GM21526 (cell line): ENCODE measurements around the gene ESR2.
A peak's percentile ranks its signal among the peaks of the same experiment; 100 is the strongest.

Experiments
- ATAC-seq: cut with Tn5 transposase; IDR thresholded peaks from one replicate; pipeline ENCODE4 v1.9.1; 2021; ENCODE audit warnings: moderate library complexity; ENCODE audit not compliant: unreplicated experiment, low FRiP score

Gene ESR2

GRCh38 chr14:64272019-64272418 is 22.2 kb downstream of the ESR2 start:
- no peak for ATAC-seq

- no peak for ATAC-seq
These were observed 27.9 kb downstream of the ESR2 start for GRCh38 chr14:64266239-64266638.

GRCh38 chr14:64265222-64265621 is 28.9 kb downstream of the ESR2 start:
- no peak for ATAC-seq

GRCh38 chr14:64260418-64260817 is 33.8 kb downstream of the ESR2 start:
- ATAC-seq: no peak

- no peak for ATAC-seq
These were observed 38.4 kb downstream of the ESR2 start for GRCh38 chr14:64255756-64256155.

GRCh38 chr14:64253672-64254071 is 40.5 kb downstream of the ESR2 start:
- ATAC-seq: no peak

- ATAC-seq: no peak
These were observed 44.8 kb downstream of the ESR2 start for GRCh38 chr14:64249363-64249762.

- no peak for ATAC-seq
These were observed 45.5 kb downstream of the ESR2 start for GRCh38 chr14:64248689-64249088.

- ATAC-seq: no peak
These were observed 47.0 kb downstream of the ESR2 start for GRCh38 chr14:64247195-64247594.

GRCh38 chr14:64246688-64247087 is 47.5 kb downstream of the ESR2 start:
- no peak for ATAC-seq

GRCh38 chr14:64245491-64245890 is 48.7 kb downstream of the ESR2 start:
- no peak for ATAC-seq

GRCh38 chr14:64244279-64244678 is 49.9 kb downstream of the ESR2 start:
- no peak for ATAC-seq

- ATAC-seq: no peak
These were observed 55.5 kb downstream of the ESR2 start for GRCh38 chr14:64238631-64239030.

- ATAC-seq: no peak
These were observed 56.1 kb downstream of the ESR2 start for GRCh38 chr14:64238049-64238448.

- ATAC-seq: peak; percentile 62
These were observed 58.2 kb downstream of the ESR2 start for GRCh38 chr14:64235652-64236640.

- peak; percentile 6 for ATAC-seq
These were observed 59.1 kb downstream of the ESR2 start for GRCh38 chr14:64234877-64235651.

GRCh38 chr14:64233531-64234190 is 60.5 kb downstream of the ESR2 start:
- ATAC-seq: no peak

GRCh38 chr14:64232944-64233343 is 61.2 kb downstream of the ESR2 start:
- no peak for ATAC-seq

GRCh38 chr14:64232095-64232838 is 61.9 kb downstream of the ESR2 start:
- ATAC-seq: no peak

- ATAC-seq: no peak
These were observed 64.7 kb downstream of the ESR2 start for GRCh38 chr14:64229489-64229888.
